CD4-positive, CD25-positive, alpha-beta regulatory T cell (primary cell): ENCODE measurements around the gene LYPD3. TPM values are rescaled to one million over a fixed set of nuclear protein-coding genes. Genes with fewer than 3 reads are reported as not detected.

Source experiments
- ATAC-seq, 2 donors: fragments of 150-1000 bp; cut with Tn5 transposase; one replicate each; pipeline ENCODE4 v1.10.0; 2021; ENCODE audit warnings: low read depth in 2 of 2, moderate number of reproducible peaks in 2 of 2, moderate library complexity in 1 of 2
- DNase-seq, 3 donors: peaks; one replicate each; pipeline versions ENCODE4 v3.0.0 to v3.0.0-alpha.2; 2012 to 2022; ENCODE audit warnings: mixed read lengths in 1 of 3
- H3K27ac ChIP-seq: one replicate; pipeline ENCODE4 v1.7.0; 2013; ENCODE audit warnings: mild to moderate bottlenecking, low read length; ENCODE audit not compliant: insufficient read depth, poor library complexity, severe bottlenecking
- H3K27me3 ChIP-seq: one replicate; pipeline ENCODE4 v1.7.0; 2013; ENCODE audit warnings: low read length; ENCODE audit not compliant: control insufficient read depth, insufficient read depth
- H3K36me3 ChIP-seq: one replicate; pipeline ENCODE4 v1.7.0; 2013; ENCODE audit warnings: mild to moderate bottlenecking, low read length, moderate library complexity; ENCODE audit not compliant: control insufficient read depth, insufficient read depth
- H3K4me1 ChIP-seq: 2 replicates; pipeline ENCODE4 v1.7.0; 2013; ENCODE audit warnings: mild to moderate bottlenecking, low read length; ENCODE audit not compliant: insufficient read depth, control insufficient read depth, poor library complexity, severe bottlenecking
- H3K4me3 ChIP-seq: one replicate; pipeline ENCODE4 v1.7.0; 2013; ENCODE audit warnings: low read depth, mild to moderate bottlenecking, low read length, moderate library complexity
- H3K9me3 ChIP-seq, 2 experiments: 1 replicate in 1 of 2; 2 replicates in 1 of 2; pipeline ENCODE4 v1.7.0; 2013; ENCODE audit warnings: low read length in 2 of 2, mild to moderate bottlenecking in 1 of 2, moderate library complexity in 1 of 2; ENCODE audit not compliant: control insufficient read depth in 2 of 2
- H3K27ac Mint-ChIP-seq, 3 donors: one replicate each; pipeline ENCODE4 v1.8.0; 2020 to 2022; ENCODE audit warnings: mild to moderate bottlenecking in 3 of 3, mixed read lengths in 3 of 3, moderate library complexity in 2 of 3
- H3K27me3 Mint-ChIP-seq: one replicate; pipeline ENCODE4 v1.8.0; 2022; ENCODE audit warnings: mild to moderate bottlenecking, mixed read lengths
- H3K36me3 Mint-ChIP-seq: one replicate; pipeline ENCODE4 v1.8.0; 2020; ENCODE audit warnings: mixed read lengths
- H3K4me1 Mint-ChIP-seq, 4 donors: one replicate each; pipeline ENCODE4 v1.8.0; 2020 to 2022; ENCODE audit warnings: mixed read lengths in 4 of 4, mild to moderate bottlenecking in 1 of 4
- H3K4me3 Mint-ChIP-seq, 4 donors: one replicate each; pipeline ENCODE4 v1.8.0; 2020 to 2022; ENCODE audit warnings: mild to moderate bottlenecking in 4 of 4, mixed read lengths in 4 of 4, moderate library complexity in 3 of 4
- H3K9me3 Mint-ChIP-seq, 7 donors: one replicate each; pipeline ENCODE4 v1.8.0; 2020 to 2022; ENCODE audit warnings: mixed read lengths in 7 of 7, mild to moderate bottlenecking in 3 of 7, moderate library complexity in 2 of 7
- polyA plus RNA-seq, 4 donors: library from polyadenylated mRNA; unstranded; fragments of 300-500 nt; fragmentation: Illumina TruSeq; gene quantifications; one replicate each; pipeline ENCODE4 v1.2.3, GENCODE V29; 2021
- total RNA-seq: library from RNA; stranded (reverse); gene quantifications from one replicate; pipeline ENCODE4 v1.2.3, GENCODE V29; 2022

The LYPD3 gene
- total and polyA plus RNA-seq, 5 donors from 2014 or later, result 1.8 to 12.7 (median 4.5) TPM

- peak overlapping the region in 2 of 4 donors; percentile 62 to 69 for H3K4me3 Mint-ChIP-seq
- Histone ChIP-seq H3K27ac (no peak overlapping the region), H3K9me3 (no peaks in the 10 kb centered on the region), H3K4me3 (no peak overlapping the region), H3K4me1 (peaks cover 16% of the 10 kb centered on the region), H3K36me3 (no peaks in the 10 kb centered on the region), H3K27me3 (no peaks in the 10 kb centered on the region)
- ATAC-seq (no peak), DNase-seq (no peak)
- peaks cover 5 to 40% (median 10%) of the 10 kb centered on the region in 4 donors for H3K4me1 Mint-ChIP-seq
- H3K9me3 Mint-ChIP-seq, result no peaks in the 10 kb centered on the region
- peaks cover 10% of the 10 kb centered on the region for H3K36me3 Mint-ChIP-seq
- peaks cover 6% of the 10 kb centered on the region for H3K27me3 Mint-ChIP-seq
- H3K27ac Mint-ChIP-seq, result peak overlapping the region in 2 of 3 donors; percentile 48 to 99
These were observed 4.9 kb downstream of the LYPD3 start for GRCh38 chr19:43460362-43461016.

GRCh38 chr19:43457809-43458208 is 7.6 kb downstream of the LYPD3 start:
- Histone ChIP-seq H3K9me3 (no peaks in the 10 kb centered on the region), H3K27me3 (no peaks in the 10 kb centered on the region), H3K27ac (no peak overlapping the region), H3K4me3 (no peak overlapping the region), H3K4me1 (peaks cover 2% of the 10 kb centered on the region), H3K36me3 (no peaks in the 10 kb centered on the region)
- DNase-seq (no peak), ATAC-seq (no peak)
- H3K36me3 Mint-ChIP-seq, result peaks cover 10% of the 10 kb centered on the region
- no peak overlapping the region for H3K27ac Mint-ChIP-seq
- H3K4me3 Mint-ChIP-seq, result no peak overlapping the region
- H3K27me3 Mint-ChIP-seq, result peaks cover 8% of the 10 kb centered on the region
- H3K4me1 Mint-ChIP-seq, result peaks cover 5 to 18% (median 8%) of the 10 kb centered on the region in 4 donors
- H3K9me3 Mint-ChIP-seq, result no peaks in the 10 kb centered on the region

GRCh38 chr19:43455321-43456113 is 9.9 kb downstream of the LYPD3 start:
- Histone ChIP-seq H3K4me3 (no peak overlapping the region), H3K27ac (no peak overlapping the region), H3K27me3 (no peaks in the 10 kb centered on the region), H3K36me3 (no peaks in the 10 kb centered on the region), H3K9me3 (no peaks in the 10 kb centered on the region), H3K4me1 (no peaks in the 10 kb centered on the region)
- DNase-seq (no peak), ATAC-seq (no peak)
- peaks cover 0 to 3% (median 0%) of the 10 kb centered on the region in 7 donors for H3K9me3 Mint-ChIP-seq
- peaks cover 0 to 9% (median 3%) of the 10 kb centered on the region in 4 donors for H3K4me1 Mint-ChIP-seq
- H3K36me3 Mint-ChIP-seq, result peaks cover 4% of the 10 kb centered on the region
- H3K4me3 Mint-ChIP-seq, result no peak overlapping the region
- no peak overlapping the region for H3K27ac Mint-ChIP-seq
- peaks cover 8% of the 10 kb centered on the region for H3K27me3 Mint-ChIP-seq

GRCh38 chr19:43454031-43454430 is 11.4 kb downstream of the LYPD3 start:
- no peak overlapping the region for H3K27ac ChIP-seq
- H3K36me3 ChIP-seq, result no peaks in the 10 kb centered on the region
- Mint-ChIP-seq H3K9me3 (peaks cover 0 to 3% (median 0%) of the 10 kb centered on the region in 7 donors), H3K4me3 (no peak overlapping the region), H3K36me3 (peaks cover 4% of the 10 kb centered on the region), H3K4me1 (peaks cover 0 to 9% (median 4%) of the 10 kb centered on the region in 4 donors), H3K27ac (no peak overlapping the region), H3K27me3 (peaks cover 5% of the 10 kb centered on the region)
- no peaks in the 10 kb centered on the region for H3K27me3 ChIP-seq
- DNase-seq (no peak), ATAC-seq (no peak)
- no peak overlapping the region for H3K4me3 ChIP-seq
- no peaks in the 10 kb centered on the region for H3K9me3 ChIP-seq
- H3K4me1 ChIP-seq, result no peaks in the 10 kb centered on the region

- Mint-ChIP-seq H3K27ac (no peak overlapping the region), H3K4me3 (no peak overlapping the region), H3K4me1 (peaks cover under 1 to 9% (median 4%) of the 10 kb centered on the region in 4 donors), H3K36me3 (peaks cover 4% of the 10 kb centered on the region), H3K27me3 (peaks cover 5% of the 10 kb centered on the region), H3K9me3 (peaks cover 0 to 3% (median 0%) of the 10 kb centered on the region in 7 donors)
- Histone ChIP-seq H3K9me3 (no peaks in the 10 kb centered on the region), H3K27ac (no peak overlapping the region), H3K36me3 (no peaks in the 10 kb centered on the region), H3K4me1 (no peaks in the 10 kb centered on the region), H3K4me3 (no peak overlapping the region), H3K27me3 (no peaks in the 10 kb centered on the region)
- DNase-seq, result no peak
- ATAC-seq, result no peak
These were observed 12.8 kb downstream of the LYPD3 start for GRCh38 chr19:43452582-43452981.

- H3K36me3 ChIP-seq, result no peaks in the 10 kb centered on the region
- DNase-seq (no peak), ATAC-seq (no peak)
- H3K9me3 ChIP-seq, result no peaks in the 10 kb centered on the region
- Mint-ChIP-seq H3K27ac (peak overlapping the region in 1 of 3 donors; percentile 81), H3K4me1 (peaks cover 8 to 20% (median 13%) of the 10 kb centered on the region in 4 donors), H3K27me3 (peaks cover 3% of the 10 kb centered on the region), H3K9me3 (peaks cover 0 to 3% (median 0%) of the 10 kb centered on the region in 7 donors), H3K36me3 (peaks cover 4% of the 10 kb centered on the region), H3K4me3 (no peak overlapping the region)
- no peak overlapping the region for H3K27ac ChIP-seq
- peaks cover 5% of the 10 kb centered on the region for H3K4me1 ChIP-seq
- H3K4me3 ChIP-seq, result no peak overlapping the region
- no peaks in the 10 kb centered on the region for H3K27me3 ChIP-seq
These were observed 14.8 kb downstream of the LYPD3 start for GRCh38 chr19:43450545-43450997.

GRCh38 chr19:43447655-43448054 is 17.8 kb downstream of the LYPD3 start:
- Mint-ChIP-seq H3K4me3 (no peak overlapping the region), H3K9me3 (peaks cover 0 to 3% (median 0%) of the 10 kb centered on the region in 7 donors), H3K4me1 (peaks cover 8 to 31% (median 17%) of the 10 kb centered on the region in 4 donors), H3K36me3 (peaks cover 3% of the 10 kb centered on the region), H3K27ac (no peak overlapping the region), H3K27me3 (no peaks in the 10 kb centered on the region)
- Histone ChIP-seq H3K4me1 (peaks cover 5% of the 10 kb centered on the region), H3K9me3 (no peaks in the 10 kb centered on the region), H3K27me3 (no peaks in the 10 kb centered on the region), H3K36me3 (no peaks in the 10 kb centered on the region), H3K4me3 (no peak overlapping the region), H3K27ac (no peak overlapping the region)
- no peak for ATAC-seq
- DNase-seq, result no peak
